Superior temporal gyrus (tissue), 1 donor: ENCODE data around the gene GUCY2D.

Experiments used
- DNase-seq: peaks from one replicate; pipeline ENCODE4 v3.0.0-alpha.2; 2016; ENCODE audit errors: extremely low spot score

The GUCY2D gene

GRCh38 chr17:8063761-8064534 lies 61.5 kb downstream of the GUCY2D start:
- DNase-seq, result no peak

DNA sequence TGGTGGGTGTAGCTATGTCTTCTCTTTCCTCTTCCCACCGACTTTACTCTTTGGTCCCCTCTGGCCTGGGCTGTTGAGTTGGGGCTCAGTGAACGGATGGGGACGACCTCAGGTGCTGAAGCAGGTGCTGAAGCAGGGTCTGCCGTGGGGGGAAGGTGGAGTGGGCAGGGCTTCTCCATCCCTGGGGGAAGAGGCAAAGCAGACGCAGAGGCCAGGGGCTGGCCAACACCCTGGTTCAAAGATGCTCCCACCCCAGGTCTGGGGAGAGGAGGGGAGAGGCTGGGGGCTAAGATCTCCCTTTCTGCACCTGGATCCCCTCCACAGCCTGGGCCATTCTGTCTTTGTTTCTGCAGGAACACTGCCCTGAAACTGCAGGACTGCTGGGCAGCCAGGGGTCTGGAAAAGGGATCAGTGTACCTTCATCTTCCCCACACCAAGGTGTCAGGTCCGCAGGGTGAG lies 62.2 kb downstream of the GUCY2D start:
- no peak for DNase-seq

- no peak for DNase-seq
Observed at GRCh38 chr17:8066841-8067775, 64.7 kb downstream of the GUCY2D start.

GRCh38 chr17:8067806-8068205 lies 65.4 kb downstream of the GUCY2D start:
- no peak for DNase-seq

GRCh38 chr17:8068736-8069586 lies 66.5 kb downstream of the GUCY2D start:
- DNase-seq, result no peak

GRCh38 chr17:8069587-8069860 lies 67.1 kb downstream of the GUCY2D start:
- no peak for DNase-seq
